ENCODE data around the gene CGB1. TPM values are rescaled to one million over a fixed set of nuclear protein-coding genes. Genes with fewer than 3 reads are reported as not detected.
"Not testable (repeated sequence)": the region's sequence is repeated elsewhere in the genome, so short reads cannot be mapped to it uniquely, and the experiment has no call there.

Gene CGB1
- total RNA-seq, 2 donors from 2014 or later, result not detected

DNA sequence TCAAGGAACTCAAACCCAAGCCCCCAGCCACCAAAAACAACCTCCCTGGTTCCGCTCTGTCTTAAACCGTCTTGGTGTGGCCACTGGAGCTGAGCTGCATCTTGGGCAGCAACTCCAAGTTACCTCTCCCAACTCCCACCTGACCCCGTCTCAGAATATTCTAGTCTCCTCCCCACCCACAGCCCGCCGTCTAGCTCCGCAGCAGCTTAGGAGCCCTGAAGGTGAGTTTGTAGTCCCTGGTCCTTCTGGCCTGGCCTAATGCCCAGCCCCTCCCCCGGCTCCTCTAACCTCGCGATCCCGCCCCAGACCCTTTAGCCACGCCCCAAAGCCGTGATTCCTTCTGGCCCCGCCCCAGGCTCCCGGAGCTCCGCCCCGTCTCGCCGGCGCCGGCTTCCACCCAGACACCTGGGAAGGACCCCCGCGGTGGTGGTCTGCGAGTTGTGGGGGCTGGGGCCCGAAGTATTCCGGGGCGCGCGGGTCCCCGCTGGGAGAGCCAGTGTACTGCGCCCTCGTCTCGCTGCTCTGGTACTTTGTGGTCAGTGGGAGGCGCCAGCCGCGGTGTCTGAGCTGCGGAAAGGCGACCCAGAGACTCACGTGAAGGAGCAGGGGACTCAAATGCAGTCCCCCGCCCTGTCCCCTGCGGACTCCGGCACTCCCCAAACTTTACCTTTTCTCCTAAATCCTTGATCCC is 17.3 kb downstream of the CGB1 start:
- TF ChIP-seq POLR2AphosphoS5 (IDR thresholded peaks at IDR 0.05) (no peak), POLR2A (IDR thresholded peaks at IDR 0.05) (no peak)
- TF ChIP-seq, protein P1, sequence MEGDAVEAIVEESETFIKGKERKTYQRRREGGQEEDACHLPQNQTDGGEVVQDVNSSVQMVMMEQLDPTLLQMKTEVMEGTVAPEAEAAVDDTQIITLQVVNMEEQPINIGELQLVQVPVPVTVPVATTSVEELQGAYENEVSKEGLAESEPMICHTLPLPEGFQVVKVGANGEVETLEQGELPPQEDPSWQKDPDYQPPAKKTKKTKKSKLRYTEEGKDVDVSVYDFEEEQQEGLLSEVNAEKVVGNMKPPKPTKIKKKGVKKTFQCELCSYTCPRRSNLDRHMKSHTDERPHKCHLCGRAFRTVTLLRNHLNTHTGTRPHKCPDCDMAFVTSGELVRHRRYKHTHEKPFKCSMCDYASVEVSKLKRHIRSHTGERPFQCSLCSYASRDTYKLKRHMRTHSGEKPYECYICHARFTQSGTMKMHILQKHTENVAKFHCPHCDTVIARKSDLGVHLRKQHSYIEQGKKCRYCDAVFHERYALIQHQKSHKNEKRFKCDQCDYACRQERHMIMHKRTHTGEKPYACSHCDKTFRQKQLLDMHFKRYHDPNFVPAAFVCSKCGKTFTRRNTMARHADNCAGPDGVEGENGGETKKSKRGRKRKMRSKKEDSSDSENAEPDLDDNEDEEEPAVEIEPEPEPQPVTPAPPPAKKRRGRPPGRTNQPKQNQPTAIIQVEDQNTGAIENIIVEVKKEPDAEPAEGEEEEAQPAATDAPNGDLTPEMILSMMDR (IDR thresholded peaks at IDR 0.05), result no peak
- peak; percentile 69 for DNase-seq (ENCODE audit: low spot score)
- H3K4me3 ChIP-seq, result peak overlapping the region; percentile 21 to 35
- intact Hi-C loops (cut with DNase I), result no loop called here
- H3K27ac ChIP-seq, result no peak overlapping the region
- no peaks in the 10 kb centered on the region for H3K9me3 ChIP-seq
- WGBS, result 7% methylated on average over 41 of the region's 41 CpGs
- no peaks in the 10 kb centered on the region for H3K36me3 ChIP-seq
- H3K27me3 ChIP-seq (replicated peaks; ENCODE audit: insufficient read depth), result no peaks in the 10 kb centered on the region
- H3K4me1 ChIP-seq (replicated peaks), result no peaks in the 10 kb centered on the region

DNA sequence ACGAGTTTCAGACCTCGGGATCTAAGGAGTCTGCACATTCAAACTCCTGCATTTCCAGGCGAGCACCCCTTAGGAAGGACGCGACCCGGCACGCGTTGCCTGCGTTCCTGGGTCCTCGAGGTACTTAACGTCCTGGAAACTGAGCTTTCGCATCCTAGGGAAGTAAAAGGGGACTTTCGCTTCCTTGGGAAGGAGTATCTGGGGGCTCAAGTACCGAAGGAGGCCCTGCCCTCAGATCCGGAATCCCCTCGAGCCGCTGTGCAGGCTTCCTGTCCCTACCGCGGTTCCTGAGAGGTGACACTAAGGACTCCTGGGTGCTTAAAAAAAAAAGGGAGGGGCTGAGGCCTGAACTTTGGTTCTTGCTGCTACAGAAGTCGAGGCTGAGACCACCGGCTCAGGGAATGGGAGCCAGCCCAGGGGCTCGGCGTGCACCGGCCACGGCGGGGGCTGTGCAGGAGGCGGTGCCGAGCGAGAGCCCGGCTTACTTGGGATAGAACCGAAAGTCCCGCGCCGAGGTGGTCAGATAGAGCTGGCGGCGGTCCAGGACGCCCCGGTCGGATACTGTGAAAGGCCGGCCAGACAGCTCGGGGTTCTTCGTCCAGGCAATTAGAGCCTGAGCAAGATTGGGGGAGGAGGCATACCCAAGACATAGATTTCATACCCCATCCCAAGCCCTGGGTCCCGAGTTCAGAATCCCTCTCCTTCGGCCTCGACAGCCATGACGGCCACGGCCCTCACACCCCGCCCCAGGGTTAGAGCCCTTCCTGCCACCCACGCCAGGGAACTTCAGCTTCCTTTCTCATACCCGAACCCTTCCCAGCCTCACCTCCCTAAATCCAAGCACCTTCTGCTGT is 18.1 kb downstream of the CGB1 start:
- H3K9me3 ChIP-seq; intact Hi-C loops (cut with DNase I); H3K27me3 ChIP-seq (replicated peaks; ENCODE audit: insufficient read depth); H3K4me1 ChIP-seq (replicated peaks); DNase-seq (ENCODE audit: low spot score); H3K36me3 ChIP-seq; H3K27ac ChIP-seq: not testable (repeated sequence)
- WGBS, result 5% methylated on average over 50 of the region's 50 CpGs
- H3K4me3 ChIP-seq, result peak overlapping the region; percentile 16 to 35

DNA sequence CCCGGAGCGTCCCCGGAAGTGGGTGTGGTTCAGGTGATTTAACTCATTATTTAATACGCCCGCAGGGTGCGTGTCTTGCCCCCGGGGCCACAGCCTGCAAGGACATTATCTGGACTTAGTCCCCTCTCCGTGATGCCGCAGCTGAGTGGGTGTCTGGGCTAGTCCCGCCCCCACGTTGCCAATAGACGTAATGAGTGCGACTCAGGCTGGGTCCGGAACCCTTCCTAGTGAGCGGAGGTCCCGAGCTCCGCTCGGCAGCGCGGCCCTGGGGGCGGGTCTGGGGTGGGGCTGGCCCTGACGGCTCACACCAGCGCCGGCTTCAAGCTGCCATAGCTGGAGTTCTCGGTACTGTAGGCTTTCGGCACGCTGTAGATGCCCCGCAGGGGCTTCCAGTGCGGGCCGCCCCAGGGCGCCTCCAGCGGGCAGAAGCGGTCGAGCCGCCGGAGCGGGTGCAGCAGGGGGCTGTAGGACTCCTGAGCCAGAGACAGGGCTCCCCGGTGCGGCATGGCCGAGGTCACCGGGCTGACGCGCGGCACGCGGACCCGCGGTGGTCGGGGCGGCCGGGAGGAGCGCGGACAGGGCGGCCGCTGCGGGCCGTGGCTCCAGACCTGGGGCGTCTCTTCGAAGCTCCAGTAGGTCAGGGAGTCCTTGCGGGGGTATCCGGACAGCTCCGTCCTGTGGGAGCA is 18.9 kb downstream of the CGB1 start:
- H3K27ac ChIP-seq, result no peak overlapping the region
- intact Hi-C loops (cut with DNase I), result no loop called here
- H3K4me1 ChIP-seq (replicated peaks), result no peaks in the 10 kb centered on the region
- TF ChIP-seq POLR2A (IDR thresholded peaks at IDR 0.05) (no peak), POLR2AphosphoS5 (IDR thresholded peaks at IDR 0.05) (no peak)
- TF ChIP-seq, protein P1 (IDR thresholded peaks at IDR 0.05), result peak in 2 of 4 experiments; percentile 26 to 45
- H3K4me3 ChIP-seq, result peak overlapping the region; percentile 16 to 35
- no peaks in the 10 kb centered on the region for H3K36me3 ChIP-seq
- under 1% methylated on average over 56 of the region's 62 CpGs for WGBS
- DNase-seq (ENCODE audit: low spot score), result no peak
- no peaks in the 10 kb centered on the region for H3K27me3 ChIP-seq (replicated peaks; ENCODE audit: insufficient read depth)
- H3K9me3 ChIP-seq, result no peaks in the 10 kb centered on the region

- intact Hi-C loops (cut with DNase I), result no loop called here
- H3K4me3 ChIP-seq, result peak within 1 kb of the TSS; percentile 16 to 35
- DNase-seq (ENCODE audit: low spot score), result no peak
- H3K4me1 ChIP-seq (replicated peaks), result no peaks in the 10 kb centered on the region
- TF ChIP-seq POLR2A (IDR thresholded peaks at IDR 0.05) (no peak), POLR2AphosphoS5 (IDR thresholded peaks at IDR 0.05) (no peak)
- TF ChIP-seq, protein P1 (IDR thresholded peaks at IDR 0.05), result no peak
- H3K9me3 ChIP-seq, result no peaks in the 10 kb centered on the region
- no peak within 1 kb of the TSS for H3K27ac ChIP-seq
- H3K36me3 ChIP-seq, result no peaks in the 10 kb centered on the region
- no peaks in the 10 kb centered on the region for H3K27me3 ChIP-seq (replicated peaks; ENCODE audit: insufficient read depth)
- WGBS, result 71% methylated on average over 15 of the region's 17 CpGs
Observed at GRCh38 chr19:49017041-49017665, 19.5 kb downstream of the CGB1 start, which contains the start of gene LHB. Gene LHB, minus strand, starts transcription at chr19:49017091. Its CDS starts 10 bp downstream, at chr19:49017081.

Measured in prostate gland (tissue), 2 donors.